Natural killer cell (primary cell): ENCODE results near the gene ZG16. TPM values are rescaled to one million over a fixed set of nuclear protein-coding genes. Genes with fewer than 3 reads are reported as not detected.

Experiments
- ATAC-seq, 3 donors: fragments of 150-1000 bp in 2 of 3; fragments of 200-7000 bp in 1 of 3; cut with Tn5 transposase; 1 replicate in 1 of 3; 2 replicates in 2 of 3; pipeline ENCODE4 v1.10.0; 2021; ENCODE audit warnings: mild to moderate bottlenecking in 2 of 3, moderate library complexity in 2 of 3
- DNase-seq, 2 donors: peaks; one replicate each; pipeline versions ENCODE4 v3.0.0 to v3.0.0-alpha.2; 2013 to 2021; ENCODE audit warnings: mixed read lengths in 1 of 2
- H3K27ac ChIP-seq: one replicate; pipeline ENCODE4 v1.5.1; 2013; ENCODE audit warnings: mild to moderate bottlenecking, low read length
- H3K27me3 ChIP-seq: one replicate; pipeline ENCODE4 v1.6.1; 2013; ENCODE audit warnings: low read length; ENCODE audit not compliant: control insufficient read depth, insufficient read depth
- H3K36me3 ChIP-seq: one replicate; pipeline ENCODE4 v1.6.1; 2013; ENCODE audit warnings: low read length; ENCODE audit not compliant: control insufficient read depth, insufficient read depth
- H3K4me1 ChIP-seq: one replicate; pipeline ENCODE4 v1.6.1; 2013; ENCODE audit warnings: low read length; ENCODE audit not compliant: control insufficient read depth, insufficient read depth
- H3K4me3 ChIP-seq: one replicate; pipeline ENCODE4 v1.5.1; 2013; ENCODE audit warnings: low read length
- H3K9me3 ChIP-seq: one replicate; pipeline ENCODE4 v1.6.1; 2013; ENCODE audit warnings: low read length; ENCODE audit not compliant: control insufficient read depth, insufficient read depth
- H3K27ac Mint-ChIP-seq, 2 donors: one replicate each; pipeline ENCODE4 v1.8.0; 2022; ENCODE audit warnings: mild to moderate bottlenecking in 2 of 2, mixed read lengths in 2 of 2, moderate library complexity in 1 of 2
- H3K27me3 Mint-ChIP-seq, 2 donors: one replicate each; pipeline ENCODE4 v1.8.0; 2022; ENCODE audit warnings: low read depth in 2 of 2, mixed read lengths in 2 of 2
- H3K36me3 Mint-ChIP-seq: one replicate; pipeline ENCODE4 v1.8.0; 2022; ENCODE audit warnings: mixed read lengths
- H3K4me1 Mint-ChIP-seq, 2 donors: one replicate each; pipeline ENCODE4 v1.8.0; 2022; ENCODE audit warnings: mixed read lengths in 2 of 2
- H3K4me3 Mint-ChIP-seq: one replicate; pipeline ENCODE4 v1.8.0; 2022; ENCODE audit warnings: mild to moderate bottlenecking, moderate library complexity, mixed read lengths
- H3K9me3 Mint-ChIP-seq, 2 donors: one replicate each; pipeline ENCODE4 v1.8.0; 2022; ENCODE audit warnings: mixed read lengths in 2 of 2
- CTCF ChIP-seq: fragments of 200-600 bp; IDR thresholded peaks from one replicate; pipeline ENCODE4 v1.8.0; 2022; ENCODE audit warnings: antibody characterized with exemption
- WGBS: methylation state at CpG from one replicate; pipeline ENCODE4 v1.1.7; 2013; ENCODE audit warnings: missing lambda C conversion rate; ENCODE audit not compliant: insufficient coverage; 5-methylcytosine and 5-hydroxymethylcytosine counted together
- intact Hi-C: fragments of 100-400 bp; cut with micrococcal nuclease; formaldehyde crosslinking; loops from one replicate; pipeline ENCODE4 v1.14.2; 2022
- total RNA-seq, 4 donors: library from RNA; stranded (reverse); fragments of 120-200 nt in 1 of 4; gene quantifications; one replicate each; pipeline versions ENCODE4 v1.2.3 to v1.2.4, GENCODE V29; 2013 to 2022

The ZG16 gene
- total RNA-seq, 3 donors from 2014 or later (not counting 1 experiment from before 2014, with no cell fraction given): not detected

GRCh38 chr16:29815793-29816693 is 38.0 kb downstream of the ZG16 start, which contains the start of gene PAGR1:
Gene PAGR1 (plus strand): TSS chr16:29816152. CDS start chr16:29816526, 374 bp downstream.
- H3K27ac Mint-ChIP-seq: peak within 1 kb of the TSS; percentile 94 to 98
- under 1% methylated on average over 66 of the region's 70 CpGs for WGBS
- Histone ChIP-seq H3K4me3 (peak within 1 kb of the TSS; percentile 79), H3K9me3 (no peaks in the 10 kb centered on the region), H3K36me3 (peaks cover 11% of the 10 kb centered on the region), H3K4me1 (peaks cover 63% of the 10 kb centered on the region), H3K27ac (peak within 1 kb of the TSS; percentile 88), H3K27me3 (no peaks in the 10 kb centered on the region)
- intact Hi-C loops: loop anchor here (1.0 to 5.0 kb wide), 5 partner anchors 9 to 116 kb away; partner anchors contain the start of genes CDIPT and KIF22
- DNase-seq (peak; percentile 96 to 100), ATAC-seq (peak; percentile 76 to 91 (median 78))
- peak within 1 kb of the TSS; percentile 99 for H3K4me3 Mint-ChIP-seq
- TF ChIP-seq CTCF: peak; percentile 97
- H3K36me3 Mint-ChIP-seq: peaks cover 5% of the 10 kb centered on the region
- H3K4me1 Mint-ChIP-seq: peaks cover 59 to 81% of the 10 kb centered on the region in 2 donors
- no peaks in the 10 kb centered on the region for H3K9me3 Mint-ChIP-seq
- peaks cover 0 to 2% of the 10 kb centered on the region in 2 donors for H3K27me3 Mint-ChIP-seq

DNA sequence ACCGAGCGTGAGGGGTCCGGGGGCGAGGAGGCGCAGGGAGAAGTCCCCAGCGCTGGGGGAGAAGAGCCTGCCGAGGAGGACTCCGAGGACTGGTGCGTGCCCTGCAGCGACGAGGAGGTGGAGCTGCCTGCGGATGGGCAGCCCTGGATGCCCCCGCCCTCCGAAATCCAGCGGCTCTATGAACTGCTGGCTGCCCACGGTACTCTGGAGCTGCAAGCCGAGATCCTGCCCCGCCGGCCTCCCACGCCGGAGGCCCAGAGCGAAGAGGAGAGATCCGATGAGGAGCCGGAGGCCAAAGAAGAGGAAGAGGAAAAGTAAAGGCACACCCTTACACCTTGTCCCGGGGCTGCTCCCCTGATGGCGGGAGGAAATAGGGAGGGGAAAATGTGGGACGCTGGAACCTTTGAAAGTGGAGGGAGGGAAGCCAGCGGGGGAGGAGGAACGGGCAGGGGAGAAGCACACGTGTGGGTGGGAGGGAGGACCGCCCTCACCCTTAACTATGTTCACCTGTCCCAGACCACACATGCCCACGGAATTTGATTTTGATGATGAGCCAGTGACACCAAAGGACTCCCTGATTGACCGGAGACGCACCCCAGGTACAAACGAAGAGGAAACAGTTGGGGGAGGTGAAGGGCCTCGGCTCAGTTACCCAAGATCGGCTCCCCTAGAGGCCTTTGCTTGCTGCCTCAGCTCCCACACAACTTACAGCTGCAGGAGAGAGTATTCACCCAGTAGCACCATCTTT is 38.8 kb downstream of the ZG16 start:
- peak overlapping the region; percentile 88 for H3K27ac ChIP-seq
- Mint-ChIP-seq H3K36me3 (peaks cover 5% of the 10 kb centered on the region), H3K9me3 (no peaks in the 10 kb centered on the region), H3K4me1 (peaks cover 58 to 81% of the 10 kb centered on the region in 2 donors), H3K27me3 (peaks cover 0 to 2% of the 10 kb centered on the region in 2 donors), H3K4me3 (peak overlapping the region; percentile 99), H3K27ac (peak overlapping the region; percentile 94 to 98)
- no peaks in the 10 kb centered on the region for H3K27me3 ChIP-seq
- DNase-seq: peak; percentile 48 to 71
- H3K4me3 ChIP-seq: peak overlapping the region; percentile 79
- H3K9me3 ChIP-seq: no peaks in the 10 kb centered on the region
- ATAC-seq: peak; percentile 12 to 35 (median 22)
- intact Hi-C loops: loop anchor here (1.0 to 5.0 kb wide), 5 partner anchors 10 to 117 kb away; partner anchors contain the start of genes CDIPT and KIF22
- H3K36me3 ChIP-seq: peaks cover 11% of the 10 kb centered on the region
- no peak for TF ChIP-seq CTCF
- WGBS: under 1% methylated on average over 34 of the region's 37 CpGs
- H3K4me1 ChIP-seq: peaks cover 63% of the 10 kb centered on the region

GRCh38 chr16:29818082-29818481 is 40.0 kb downstream of the ZG16 start:
- peaks cover 11% of the 10 kb centered on the region for H3K36me3 ChIP-seq
- no peak for TF ChIP-seq CTCF
- WGBS: 86% methylated on average over 4 of the region's 4 CpGs
- Mint-ChIP-seq H3K27ac (peak overlapping the region; percentile 69 to 93), H3K36me3 (peaks cover 5% of the 10 kb centered on the region), H3K4me3 (peak overlapping the region; percentile 85), H3K27me3 (peaks cover 0 to 2% of the 10 kb centered on the region in 2 donors), H3K4me1 (peaks cover 63 to 81% of the 10 kb centered on the region in 2 donors), H3K9me3 (no peaks in the 10 kb centered on the region)
- DNase-seq (no peak), ATAC-seq (no peak)
- intact Hi-C loops: loop anchor here (5.0 kb wide), 1 partner anchor 44 kb away; the partner anchor contains the start of gene CDIPT
- no peaks in the 10 kb centered on the region for H3K9me3 ChIP-seq
- H3K27ac ChIP-seq: no peak overlapping the region
- H3K4me1 ChIP-seq: peaks cover 64% of the 10 kb centered on the region
- no peak overlapping the region for H3K4me3 ChIP-seq
- H3K27me3 ChIP-seq: no peaks in the 10 kb centered on the region
